ENCODE data around the gene NDST1. TPM values are rescaled to one million over a fixed set of nuclear protein-coding genes. Genes with fewer than 3 reads are reported as not detected.

NDST1 gene
- polyA plus RNA-seq, 1 donor (not counting 4 experiments of a cell fraction or from before 2014, with no cell fraction given), result 24.9 TPM

- Histone ChIP-seq H3K9ac (ENCODE audit: control insufficient read depth, extremely low read depth, insufficient read depth, low read length) (no peak overlapping the region), H3K36me3 (ENCODE audit: control insufficient read depth in 2 of 2, extremely low read depth in 1 of 2, insufficient read depth in 2 of 2, low read length in 2 of 2) (peaks cover 5% of the 10 kb centered on the region in 2 experiments), H2AFZ (ENCODE audit: control insufficient read depth, low read length) (no peak overlapping the region), H3K9me3 (ENCODE audit: control insufficient read depth, low read depth, low read length) (no peaks in the 10 kb centered on the region), H3K4me2 (ENCODE audit: control insufficient read depth, extremely low read depth, insufficient read depth, low read depth, low read length) (no peak overlapping the region), H3K4me3 (ENCODE audit: control insufficient read depth in 2 of 3, extremely low read depth in 1 of 3, insufficient read depth in 2 of 3, low read depth in 1 of 3, low read length in 3 of 3) (no peak overlapping the region), H3K79me2 (ENCODE audit: control insufficient read depth, insufficient read depth, low read length) (peaks cover 74% of the 10 kb centered on the region), H4K20me1 (ENCODE audit: control insufficient read depth, extremely low read depth, insufficient read depth, low read length) (peaks cover 21% of the 10 kb centered on the region), H3K9me1 (ENCODE audit: control insufficient read depth, extremely low read depth, insufficient read depth, low read length) (peaks cover 15% of the 10 kb centered on the region), H3K27ac (ENCODE audit: control insufficient read depth, insufficient read depth, low read length) (no peak overlapping the region), H3K4me1 (ENCODE audit: control insufficient read depth, extremely low read depth, insufficient read depth, low read length) (peaks cover 58% of the 10 kb centered on the region), H3K27me3 (ENCODE audit: control insufficient read depth, extremely low read depth, insufficient read depth, low read length) (no peaks in the 10 kb centered on the region)
- no peak for DNase-seq (ENCODE audit: low read depth, low spot score)
- TF ChIP-seq CTCF (optimal IDR thresholded peaks at IDR 0.05 in 1 of 3, IDR thresholded peaks at IDR 0.05 in 1 of 3, conservative IDR thresholded peaks at IDR 0.05 in 1 of 3; ENCODE audit: extremely low read depth in 1 of 3, insufficient read depth in 2 of 3, low read length in 3 of 3) (peak in 2 of 3 experiments; percentile 17 to 25), EZH2 (IDR thresholded peaks at IDR 0.05; ENCODE audit: low read length) (no peak)
- no peak for FAIRE-seq
- dilution Hi-C loops (cut with MboI; ENCODE audit: extremely low pct_ligation_motif_present, low sequenced_read_pairs), result no loop called here
These were observed 5.7 kb downstream of the NDST1 start for GRCh38 chr5:150513375-150514309.

- Histone ChIP-seq H2AFZ (ENCODE audit: control insufficient read depth, low read length) (no peak overlapping the region), H3K36me3 (ENCODE audit: control insufficient read depth in 2 of 2, extremely low read depth in 1 of 2, insufficient read depth in 2 of 2, low read length in 2 of 2) (peaks cover 5 to 6% of the 10 kb centered on the region in 2 experiments), H3K9me1 (ENCODE audit: control insufficient read depth, extremely low read depth, insufficient read depth, low read length) (peaks cover 15% of the 10 kb centered on the region), H3K27ac (ENCODE audit: control insufficient read depth, insufficient read depth, low read length) (no peak overlapping the region), H3K4me1 (ENCODE audit: control insufficient read depth, extremely low read depth, insufficient read depth, low read length) (peaks cover 57% of the 10 kb centered on the region), H3K79me2 (ENCODE audit: control insufficient read depth, insufficient read depth, low read length) (peaks cover 66% of the 10 kb centered on the region), H3K9me3 (ENCODE audit: control insufficient read depth, low read depth, low read length) (no peaks in the 10 kb centered on the region), H3K9ac (ENCODE audit: control insufficient read depth, extremely low read depth, insufficient read depth, low read length) (no peak overlapping the region), H4K20me1 (ENCODE audit: control insufficient read depth, extremely low read depth, insufficient read depth, low read length) (peaks cover 21% of the 10 kb centered on the region), H3K27me3 (ENCODE audit: control insufficient read depth, extremely low read depth, insufficient read depth, low read length) (no peaks in the 10 kb centered on the region), H3K4me3 (ENCODE audit: control insufficient read depth in 2 of 3, extremely low read depth in 1 of 3, insufficient read depth in 2 of 3, low read depth in 1 of 3, low read length in 3 of 3) (no peak overlapping the region), H3K4me2 (ENCODE audit: control insufficient read depth, extremely low read depth, insufficient read depth, low read depth, low read length) (no peak overlapping the region)
- no peak for FAIRE-seq
- TF ChIP-seq CTCF (optimal IDR thresholded peaks at IDR 0.05 in 1 of 3, IDR thresholded peaks at IDR 0.05 in 1 of 3, conservative IDR thresholded peaks at IDR 0.05 in 1 of 3; ENCODE audit: extremely low read depth in 1 of 3, insufficient read depth in 2 of 3, low read length in 3 of 3) (no peak), EZH2 (IDR thresholded peaks at IDR 0.05; ENCODE audit: low read length) (no peak)
- dilution Hi-C loops (cut with MboI; ENCODE audit: extremely low pct_ligation_motif_present, low sequenced_read_pairs), result no loop called here
- no peak for DNase-seq (ENCODE audit: low read depth, low spot score)
These were observed 6.8 kb downstream of the NDST1 start for GRCh38 chr5:150514708-150515211.
